Gastrocnemius medialis (tissue), 4 donors: ENCODE measurements around the gene CDRT15L2.

Experiments used
- CTCF ChIP-seq, 5 experiments: fragments of 450-650 bp in 3 of 5; fragments of 200-600 bp in 2 of 5; sonication (generic) in 2 of 5; IDR thresholded peaks in 4 of 5; conservative IDR thresholded peaks in 1 of 5; 1 replicate in 4 of 5; 2 replicates in 1 of 5; pipeline ENCODE4 v1.5.1; 2016 to 2019; ENCODE audit warnings: antibody characterized with exemption in 5 of 5, mild to moderate bottlenecking in 3 of 5, moderate library complexity in 3 of 5
- POLR2A ChIP-seq, 2 donors: fragments of 450-650 bp; IDR thresholded peaks; one replicate each; pipeline ENCODE4 v1.6.1; 2017; ENCODE audit warnings: antibody characterized with exemption in 2 of 2, mild to moderate bottlenecking in 2 of 2, moderate library complexity in 2 of 2

GRCh38 chr17:20562587-20562986 is 16.9 kb upstream of the CDRT15L2 start:
- TF ChIP-seq CTCF (IDR thresholded peaks at IDR 0.05 in 4 of 5, conservative IDR thresholded peaks at IDR 0.05 in 1 of 5) (no peak), POLR2A (IDR thresholded peaks at IDR 0.05) (no peak)
